NCI-H748 (cell line): ENCODE measurements around the gene SHROOM1.

Source experiments
- DNase-seq: peaks from one replicate; lab custom pipeline; 2025; ENCODE audit not compliant: unreplicated experiment; lab: John Stamatoyannopoulos, UW

The SHROOM1 gene

GRCh38 chr5:132778856-132779255 lies 51.6 kb downstream of the SHROOM1 start:
- no peak for DNase-seq

DNA sequence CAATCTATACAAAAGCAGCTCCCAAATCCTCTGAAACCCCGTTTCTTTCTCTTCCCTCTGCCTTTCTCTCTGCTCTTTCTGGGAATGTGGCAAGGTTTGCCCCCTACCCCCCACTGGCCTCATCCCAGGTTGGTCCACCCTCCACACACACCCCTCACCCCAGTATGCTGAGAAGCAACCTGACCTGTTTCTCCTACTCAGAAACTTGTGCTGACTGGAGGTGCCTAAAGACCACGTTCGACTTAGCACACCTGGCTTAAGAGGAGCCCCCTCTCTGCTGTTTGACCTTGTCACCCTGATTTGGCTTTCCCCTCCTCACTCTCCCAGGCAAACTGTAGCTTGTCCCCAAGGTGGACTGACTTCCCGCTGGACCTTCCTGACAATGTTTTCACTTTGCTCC lies 52.3 kb downstream of the SHROOM1 start:
- no peak for DNase-seq

DNA sequence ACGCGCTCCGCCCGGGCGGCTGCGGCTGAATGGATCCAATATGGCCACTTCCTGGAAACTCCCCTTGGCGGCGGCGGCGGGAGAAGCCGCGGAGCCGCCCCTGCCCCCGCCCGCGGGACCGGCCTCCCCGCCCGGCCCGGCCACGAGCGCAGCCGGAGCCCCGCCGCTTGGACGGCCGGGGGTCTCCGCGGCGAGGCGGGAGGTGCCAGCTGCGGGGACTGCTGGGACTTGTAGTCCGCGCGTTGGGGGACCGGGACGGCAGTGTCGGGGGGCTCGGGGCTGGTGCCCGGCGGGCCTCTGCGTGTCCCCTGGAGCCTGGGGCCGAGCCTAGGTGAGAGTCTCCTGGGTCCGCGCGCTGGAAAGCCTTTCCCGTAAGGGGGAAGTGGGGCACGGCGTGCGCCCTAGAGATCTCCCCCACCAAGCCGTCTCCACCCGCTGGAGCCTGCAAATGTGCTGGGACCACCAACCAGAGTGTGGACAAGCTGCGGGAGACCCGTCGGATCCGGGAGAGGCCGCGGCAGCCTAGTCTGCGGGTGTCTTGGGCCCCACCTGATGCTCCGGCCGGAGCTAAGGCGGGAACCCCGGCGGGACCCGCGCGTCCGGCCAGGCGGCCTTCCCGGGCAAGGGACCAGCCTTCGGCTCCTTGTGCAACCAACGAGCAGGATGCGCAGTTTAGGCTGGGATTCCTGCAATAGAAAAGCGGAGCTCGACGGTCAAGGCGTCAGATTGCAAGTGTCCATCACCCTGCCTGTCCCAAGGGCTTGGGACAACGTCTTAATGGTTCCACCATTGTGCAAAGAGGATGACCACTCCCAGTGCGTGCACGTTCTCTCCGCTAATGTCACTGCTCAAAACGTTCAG lies 53.0 kb downstream of the SHROOM1 start, which contains the start of gene SEPTIN8:
SEPTIN8 (minus strand) TSS at position 31 of the 861 bp plus-strand sequence. CDS start 102 bp downstream, outside the sequence.
- peak; percentile 66 for DNase-seq

DNA sequence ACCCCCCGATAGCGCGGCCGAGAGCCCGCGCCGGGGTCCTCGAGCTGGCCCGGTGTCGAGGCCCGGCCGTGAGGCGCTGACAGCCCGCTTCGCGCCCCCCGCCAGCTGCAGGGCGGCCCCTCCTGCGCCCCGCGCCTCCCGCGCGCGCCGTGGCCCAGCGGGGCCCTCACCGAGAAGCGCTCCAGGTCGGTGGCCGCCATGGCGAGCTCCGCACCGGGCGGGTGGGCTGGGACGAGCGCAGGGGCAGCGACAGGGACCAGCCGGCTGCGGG lies 53.6 kb downstream of the SHROOM1 start:
- DNase-seq: no peak

GRCh38 chr5:132776131-132776937 lies 54.1 kb downstream of the SHROOM1 start:
- peak; percentile 64 for DNase-seq

- no peak for DNase-seq
Measured at GRCh38 chr5:132775476-132775961, 54.9 kb downstream of the SHROOM1 start.

- DNase-seq: no peak
Measured at GRCh38 chr5:132774896-132775295, 55.6 kb downstream of the SHROOM1 start.

DNA sequence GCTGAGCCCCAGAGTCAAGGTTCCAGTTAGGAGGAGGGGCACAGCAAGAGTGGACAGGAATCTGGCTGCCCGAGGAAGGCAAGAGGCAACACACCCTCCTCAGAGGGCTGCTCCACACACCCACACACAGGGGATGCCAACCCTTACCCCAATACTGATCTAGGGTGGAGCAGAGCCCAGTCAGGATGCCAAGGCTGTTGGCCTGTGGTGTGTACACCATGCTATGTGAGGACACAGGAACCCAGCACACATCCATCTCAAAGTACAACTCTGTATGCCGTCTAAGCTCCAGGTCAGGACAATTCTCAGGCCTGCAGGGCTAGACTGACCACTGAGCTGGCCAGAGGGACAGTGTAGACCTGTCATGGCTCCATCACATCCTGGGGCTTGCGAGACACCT lies 56.0 kb downstream of the SHROOM1 start:
- DNase-seq: no peak

- no peak for DNase-seq
Measured at GRCh38 chr5:132773601-132774355, 56.7 kb downstream of the SHROOM1 start.

DNA sequence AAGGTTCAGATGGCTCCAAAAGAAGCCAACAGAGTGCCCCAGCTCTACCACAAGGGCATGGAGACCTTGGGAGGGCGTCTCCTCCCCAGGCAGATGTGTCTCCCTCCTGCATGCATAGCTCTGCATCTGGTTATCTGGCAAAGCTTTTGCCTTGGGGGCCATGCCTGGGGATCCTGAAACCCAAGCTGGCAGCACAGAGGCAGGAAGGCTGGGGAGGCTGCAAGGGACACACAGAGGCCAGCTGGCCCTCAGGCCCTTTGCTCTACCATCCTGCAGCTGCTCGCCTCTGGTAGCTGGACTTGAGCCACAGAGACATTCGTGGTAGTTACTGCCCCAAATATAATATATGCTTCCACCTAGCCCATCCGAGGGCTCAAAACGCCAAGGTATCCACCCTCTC lies 57.3 kb downstream of the SHROOM1 start:
- DNase-seq: no peak

DNA sequence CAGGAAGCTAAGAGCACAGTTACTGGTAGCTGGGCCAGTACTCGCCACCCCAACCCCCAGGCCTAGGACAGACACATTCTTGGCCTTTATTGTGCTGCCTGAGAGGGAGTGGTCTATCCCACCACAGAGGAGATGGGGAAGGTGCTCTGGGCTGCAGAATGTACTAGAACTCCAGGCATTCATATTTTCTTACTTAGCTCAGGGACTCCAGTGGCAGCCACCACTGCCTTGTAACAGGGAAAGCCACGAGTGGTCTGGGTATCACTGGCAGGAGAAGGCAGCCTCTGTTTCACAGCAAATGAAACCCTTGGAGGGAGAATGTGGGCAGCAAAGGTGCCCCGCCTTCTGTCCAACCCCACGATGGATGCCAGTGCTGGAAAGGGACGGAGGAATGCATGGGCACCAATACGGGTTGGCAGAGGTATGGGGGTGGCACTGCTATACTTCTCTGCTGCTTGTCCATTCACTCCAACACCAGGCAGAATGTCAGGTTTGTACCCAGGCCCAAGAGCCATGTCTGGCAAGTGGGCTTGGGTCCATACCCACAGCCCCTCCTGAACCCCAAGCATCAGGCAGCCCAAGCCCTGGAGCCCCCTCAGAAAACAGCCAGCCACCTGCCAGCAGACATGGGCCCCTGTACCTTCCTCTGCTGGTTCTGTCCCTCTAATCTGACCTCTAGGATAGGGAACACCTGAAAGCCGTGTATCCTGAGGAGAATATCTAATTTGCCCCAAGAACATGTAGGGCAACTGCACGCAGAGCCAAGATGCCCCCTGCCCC lies 58.0 kb downstream of the SHROOM1 start:
- no peak for DNase-seq
